ENCODE measurements around the gene CUL7. TPM values are rescaled to one million over a fixed set of nuclear protein-coding genes. Genes with fewer than 3 reads are reported as not detected.

CUL7 gene
- total RNA-seq, 1 donor from 2014 or later: 7.0 TPM

GRCh38 chr6:43076464-43077332 is 23.0 kb upstream of the CUL7 start:
- Histone ChIP-seq H3K27ac (replicated peaks) (no peak overlapping the region), H3K36me3 (peaks cover 34% of the 10 kb centered on the region), H3K9me3 (replicated peaks) (no peaks in the 10 kb centered on the region), H3K4me1 (peaks cover 15% of the 10 kb centered on the region), H3K4me3 (peak overlapping the region; percentile 69), H3K27me3 (ENCODE audit: low read depth) (peaks cover 29% of the 10 kb centered on the region)
- TF ChIP-seq, protein P1, sequence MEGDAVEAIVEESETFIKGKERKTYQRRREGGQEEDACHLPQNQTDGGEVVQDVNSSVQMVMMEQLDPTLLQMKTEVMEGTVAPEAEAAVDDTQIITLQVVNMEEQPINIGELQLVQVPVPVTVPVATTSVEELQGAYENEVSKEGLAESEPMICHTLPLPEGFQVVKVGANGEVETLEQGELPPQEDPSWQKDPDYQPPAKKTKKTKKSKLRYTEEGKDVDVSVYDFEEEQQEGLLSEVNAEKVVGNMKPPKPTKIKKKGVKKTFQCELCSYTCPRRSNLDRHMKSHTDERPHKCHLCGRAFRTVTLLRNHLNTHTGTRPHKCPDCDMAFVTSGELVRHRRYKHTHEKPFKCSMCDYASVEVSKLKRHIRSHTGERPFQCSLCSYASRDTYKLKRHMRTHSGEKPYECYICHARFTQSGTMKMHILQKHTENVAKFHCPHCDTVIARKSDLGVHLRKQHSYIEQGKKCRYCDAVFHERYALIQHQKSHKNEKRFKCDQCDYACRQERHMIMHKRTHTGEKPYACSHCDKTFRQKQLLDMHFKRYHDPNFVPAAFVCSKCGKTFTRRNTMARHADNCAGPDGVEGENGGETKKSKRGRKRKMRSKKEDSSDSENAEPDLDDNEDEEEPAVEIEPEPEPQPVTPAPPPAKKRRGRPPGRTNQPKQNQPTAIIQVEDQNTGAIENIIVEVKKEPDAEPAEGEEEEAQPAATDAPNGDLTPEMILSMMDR (IDR thresholded peaks at IDR 0.05; ENCODE audit: borderline replicate concordance): no peak
- DNase-seq: no peak
- intact Hi-C loops (cut with micrococcal nuclease): no loop called here

DNA sequence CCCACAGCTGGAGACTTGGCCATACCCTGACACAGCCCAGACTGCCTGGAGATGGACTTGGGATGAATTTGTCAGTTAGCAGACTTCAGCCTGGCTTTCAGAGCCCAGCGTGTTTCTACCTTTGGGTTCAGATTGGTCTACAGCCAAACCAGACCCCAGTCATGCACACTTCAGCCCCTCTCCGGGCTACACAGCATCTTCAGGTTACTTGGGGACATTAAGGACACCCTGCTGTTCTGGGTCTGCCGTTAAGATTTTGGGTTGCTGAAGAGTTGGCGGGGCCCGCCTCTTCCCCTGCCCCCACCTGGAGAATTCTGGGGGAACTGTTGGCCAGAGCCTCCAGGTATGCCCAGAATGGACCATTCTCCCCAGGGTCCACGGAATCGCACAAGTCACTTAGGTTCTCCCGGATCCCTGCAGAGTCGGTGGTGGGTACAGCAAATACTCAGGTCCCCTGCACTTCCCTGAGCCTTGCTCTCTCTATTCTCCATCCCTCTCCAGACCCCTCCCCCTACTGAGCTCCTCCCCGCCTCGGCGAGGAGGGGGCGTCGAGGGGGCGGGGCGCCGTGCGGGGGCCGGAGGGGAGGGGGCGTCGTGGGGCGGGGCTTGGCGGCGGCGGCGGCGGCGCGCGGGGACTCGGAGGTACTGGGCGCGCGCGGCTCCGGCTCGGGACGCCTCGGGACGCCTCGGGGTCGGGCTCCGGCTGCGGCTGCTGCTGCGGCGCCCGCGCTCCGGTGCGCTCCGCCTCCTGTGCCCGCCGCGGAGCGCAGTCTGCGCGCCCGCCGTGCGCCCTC is 22.2 kb upstream of the CUL7 start, which contains the start of gene PTK7:
Gene PTK7, plus strand, starts transcription at position 645 of the 794 bp plus-strand sequence. CDS start 175 bp downstream, outside the sequence.
- Histone ChIP-seq H3K27me3 (ENCODE audit: low read depth) (peaks cover 29% of the 10 kb centered on the region), H3K4me3 (peak within 1 kb of the TSS; percentile 69), H3K9me3 (replicated peaks) (no peaks in the 10 kb centered on the region), H3K4me1 (peaks cover 15% of the 10 kb centered on the region), H3K27ac (replicated peaks) (no peak within 1 kb of the TSS), H3K36me3 (peaks cover 42% of the 10 kb centered on the region)
- DNase-seq: peak; percentile 22
- intact Hi-C loops (cut with micrococcal nuclease): no loop called here
- TF ChIP-seq, protein P1 (IDR thresholded peaks at IDR 0.05; ENCODE audit: borderline replicate concordance): no peak

GRCh38 chr6:43074847-43075669 is 21.4 kb upstream of the CUL7 start:
- H3K4me1 ChIP-seq: peaks cover 15% of the 10 kb centered on the region
- H3K27ac ChIP-seq (replicated peaks): no peak overlapping the region
- no peak overlapping the region for H3K4me3 ChIP-seq
- H3K27me3 ChIP-seq (ENCODE audit: low read depth): peaks cover 29% of the 10 kb centered on the region
- intact Hi-C loops (cut with micrococcal nuclease): no loop called here
- TF ChIP-seq, protein P1 (IDR thresholded peaks at IDR 0.05; ENCODE audit: borderline replicate concordance): no peak
- H3K36me3 ChIP-seq: peaks cover 47% of the 10 kb centered on the region
- DNase-seq: no peak
- no peaks in the 10 kb centered on the region for H3K9me3 ChIP-seq (replicated peaks)

GRCh38 chr6:43070028-43070632 is 16.5 kb upstream of the CUL7 start:
- DNase-seq: no peak
- no peaks in the 10 kb centered on the region for H3K9me3 ChIP-seq (replicated peaks)
- H3K27ac ChIP-seq (replicated peaks): no peak overlapping the region
- no peaks in the 10 kb centered on the region for H3K4me1 ChIP-seq
- TF ChIP-seq, protein P1 (IDR thresholded peaks at IDR 0.05; ENCODE audit: borderline replicate concordance): peak; percentile 38
- peaks cover 71% of the 10 kb centered on the region for H3K36me3 ChIP-seq
- no peaks in the 10 kb centered on the region for H3K27me3 ChIP-seq (ENCODE audit: low read depth)
- intact Hi-C loops (cut with micrococcal nuclease): no loop called here
- H3K4me3 ChIP-seq: no peak overlapping the region
